Suprapubic skin (tissue), 4 donors: ENCODE results near the gene NRG4.

ENCODE experiments used
- POLR2A ChIP-seq, 2 donors: fragments of 450-650 bp; IDR thresholded peaks; one replicate each; pipeline ENCODE4 v1.6.1; 2017; ENCODE audit warnings: antibody characterized with exemption in 2 of 2, mild to moderate bottlenecking in 2 of 2, moderate library complexity in 2 of 2
- POLR2AphosphoS5 ChIP-seq, 3 donors: sonication (generic); formaldehyde crosslinking; IDR thresholded peaks; one replicate each; pipeline ENCODE4 v1.6.1; 2017; ENCODE audit warnings: antibody characterized with exemption in 3 of 3
- TF ChIP-seq, protein P1 (sequence below), 2 donors: fragments of 200-600 bp in 1 of 2; fragments of 450-650 bp in 1 of 2; sonication (generic) in 1 of 2; IDR thresholded peaks; one replicate each; pipeline ENCODE4 v1.5.1; 2016 to 2019; ENCODE audit warnings: antibody characterized with exemption in 2 of 2, mild to moderate bottlenecking in 1 of 2, moderate library complexity in 1 of 2

DNA sequence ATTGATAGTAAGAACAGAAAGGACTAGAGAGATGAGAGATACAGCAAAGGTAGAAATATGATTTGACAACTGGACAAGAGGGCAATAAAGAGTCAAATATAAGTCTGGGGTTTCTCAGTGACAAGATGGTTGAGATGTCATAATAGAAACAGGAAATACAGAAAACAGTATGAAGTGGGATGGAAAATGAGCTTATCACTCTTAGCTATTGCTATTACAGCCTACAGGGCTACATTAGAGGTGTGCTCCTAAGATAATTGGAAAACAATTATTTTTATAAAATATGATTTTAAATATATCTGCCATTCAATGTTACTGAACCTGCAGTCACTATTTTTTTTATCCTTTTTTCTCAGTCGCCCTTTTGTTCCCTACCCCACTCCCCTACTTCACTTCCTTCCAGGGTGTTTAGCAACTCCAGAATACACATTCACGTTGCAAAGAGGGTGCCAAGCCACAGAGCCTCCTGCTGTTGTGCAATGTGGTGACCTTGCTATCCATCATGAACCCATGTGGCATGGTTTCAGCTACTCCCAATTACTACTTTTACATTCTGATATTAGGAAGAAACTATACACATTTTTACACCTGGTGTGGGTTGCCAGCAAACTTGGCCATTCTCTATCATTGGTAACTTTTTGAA, 6.0 kb downstream of the NRG4 start:
- TF ChIP-seq, protein P1, sequence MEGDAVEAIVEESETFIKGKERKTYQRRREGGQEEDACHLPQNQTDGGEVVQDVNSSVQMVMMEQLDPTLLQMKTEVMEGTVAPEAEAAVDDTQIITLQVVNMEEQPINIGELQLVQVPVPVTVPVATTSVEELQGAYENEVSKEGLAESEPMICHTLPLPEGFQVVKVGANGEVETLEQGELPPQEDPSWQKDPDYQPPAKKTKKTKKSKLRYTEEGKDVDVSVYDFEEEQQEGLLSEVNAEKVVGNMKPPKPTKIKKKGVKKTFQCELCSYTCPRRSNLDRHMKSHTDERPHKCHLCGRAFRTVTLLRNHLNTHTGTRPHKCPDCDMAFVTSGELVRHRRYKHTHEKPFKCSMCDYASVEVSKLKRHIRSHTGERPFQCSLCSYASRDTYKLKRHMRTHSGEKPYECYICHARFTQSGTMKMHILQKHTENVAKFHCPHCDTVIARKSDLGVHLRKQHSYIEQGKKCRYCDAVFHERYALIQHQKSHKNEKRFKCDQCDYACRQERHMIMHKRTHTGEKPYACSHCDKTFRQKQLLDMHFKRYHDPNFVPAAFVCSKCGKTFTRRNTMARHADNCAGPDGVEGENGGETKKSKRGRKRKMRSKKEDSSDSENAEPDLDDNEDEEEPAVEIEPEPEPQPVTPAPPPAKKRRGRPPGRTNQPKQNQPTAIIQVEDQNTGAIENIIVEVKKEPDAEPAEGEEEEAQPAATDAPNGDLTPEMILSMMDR (IDR thresholded peaks at IDR 0.05) = no peak
- no peak for TF ChIP-seq POLR2AphosphoS5 (IDR thresholded peaks at IDR 0.05)
- no peak for TF ChIP-seq POLR2A (IDR thresholded peaks at IDR 0.05)
